Smooth muscle cell (in vitro differentiated cells): ENCODE results near the gene UGT2B10. TPM values are rescaled to one million over a fixed set of nuclear protein-coding genes. Genes with fewer than 3 reads are reported as not detected.
A peak's percentile ranks its signal among the peaks of the same experiment; 100 is the strongest.

Source experiments
- DNase-seq: peaks from one replicate; lab custom pipeline; 2025; ENCODE audit not compliant: unreplicated experiment; lab: John Stamatoyannopoulos, UW
- H2AFZ ChIP-seq: fragments of 200-600 bp; sonication (generic); 2 replicates; pipeline ENCODE4 v1.6.0; 2016; ENCODE audit warnings: antibody characterized with exemption, low read depth, mild to moderate bottlenecking
- H3F3A ChIP-seq: fragments of 200-600 bp; sonication (generic); 2 replicates; pipeline ENCODE4 v1.6.0; 2017; ENCODE audit warnings: antibody characterized with exemption, low read depth
- H3K27ac ChIP-seq: fragments of 200-600 bp; sonication (generic); 2 replicates; pipeline ENCODE4 v1.5.1; 2016; ENCODE audit warnings: low read depth, mild to moderate bottlenecking
- H3K27me3 ChIP-seq: fragments of 200-600 bp; sonication (generic); 2 replicates; pipeline ENCODE4 v1.6.1; 2016; ENCODE audit warnings: low read depth, mild to moderate bottlenecking
- H3K36me3 ChIP-seq: fragments of 200-600 bp; sonication (generic); 2 replicates; pipeline ENCODE4 v1.5.1; 2016; ENCODE audit warnings: low read depth
- H3K4me1 ChIP-seq: fragments of 200-600 bp; sonication (generic); 2 replicates; pipeline ENCODE4 v1.5.1; 2016; ENCODE audit warnings: low read depth
- H3K4me2 ChIP-seq: fragments of 200-600 bp; sonication (generic); 2 replicates; pipeline ENCODE4 v1.6.0; 2016; ENCODE audit warnings: mild to moderate bottlenecking
- H3K4me3 ChIP-seq: fragments of 200-600 bp; sonication (generic); 2 replicates; pipeline ENCODE4 v1.5.1; 2016; ENCODE audit warnings: mild to moderate bottlenecking
- H3K79me2 ChIP-seq: fragments of 200-600 bp; sonication (generic); 2 replicates; pipeline ENCODE4 v1.6.0; 2016; ENCODE audit warnings: low read depth, mild to moderate bottlenecking
- H3K9ac ChIP-seq: fragments of 200-600 bp; sonication (generic); 2 replicates; pipeline ENCODE4 v1.6.0; 2016; ENCODE audit warnings: low read depth
- H3K9me3 ChIP-seq: fragments of 200-600 bp; sonication (generic); replicated peaks from 2 replicates; pipeline ENCODE4 v1.5.1; 2016; ENCODE audit warnings: low read depth
- H4K20me1 ChIP-seq: fragments of 200-600 bp; sonication (generic); 2 replicates; pipeline ENCODE4 v1.6.0; 2016; ENCODE audit warnings: low read depth
- WGBS: methylation state at CpG from one replicate; pipeline ENCODE4 v1.1.7; 2016; ENCODE audit warnings: low lambda C conversion rate; 5-methylcytosine and 5-hydroxymethylcytosine counted together
- polyA plus RNA-seq: library from polyadenylated mRNA; unstranded; fragments of >200 nt; fragmentation: Nextera tagmentation; extraction: Ambion mirVana; gene quantifications from 2 replicates; pipeline ENCODE4 v1.2.1, GENCODE V29; 2016
- total RNA-seq: library from RNA; depleted of rRNA; stranded (reverse); fragments of >200 nt; gene quantifications from 2 replicates; pipeline ENCODE4 v1.2.3, GENCODE V29; 2014
- TF ChIP-seq, protein P1 (sequence below): fragments of 200-600 bp; sonication (generic); IDR thresholded peaks from 2 replicates; pipeline ENCODE4 v1.5.1; 2017; ENCODE audit warnings: borderline replicate concordance, mild to moderate bottlenecking, antibody characterized with exemption; ENCODE audit not compliant: insufficient read depth, poor library complexity, severe bottlenecking

Gene UGT2B10
- total and polyA plus RNA-seq, 2 experiments from 2014 or later = not detected

DNA sequence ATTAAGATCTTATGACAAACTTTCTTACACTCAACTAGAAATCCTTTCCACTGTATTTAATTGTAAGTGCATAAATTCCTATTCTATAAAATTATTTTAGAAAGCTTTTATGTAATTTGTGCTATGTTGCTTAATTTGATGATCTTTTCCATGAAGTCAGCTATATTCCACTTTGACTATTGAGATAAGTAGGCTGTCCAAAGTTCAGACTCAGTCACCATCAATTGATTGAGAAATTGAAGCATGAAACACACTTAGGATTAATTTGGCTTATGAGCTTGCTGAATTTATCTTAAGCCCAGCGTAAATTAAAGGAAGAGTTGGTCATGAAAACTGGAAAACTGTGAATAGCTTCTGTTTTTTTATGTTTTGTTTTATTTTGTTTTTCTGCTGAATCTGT is 18.7 kb upstream of the UGT2B10 start:
- H3K27me3 ChIP-seq = no peaks in the 10 kb centered on the region
- H3F3A ChIP-seq = no peaks in the 10 kb centered on the region
- H3K9me3 ChIP-seq = no peaks in the 10 kb centered on the region
- H4K20me1 ChIP-seq = no peaks in the 10 kb centered on the region
- H3K4me3 ChIP-seq = no peak overlapping the region
- no peak overlapping the region for H3K27ac ChIP-seq
- H3K4me2 ChIP-seq = no peak overlapping the region
- DNase-seq = no peak
- 57% methylated on average over 1 of the region's 1 CpG for WGBS
- no peaks in the 10 kb centered on the region for H3K4me1 ChIP-seq
- no peaks in the 10 kb centered on the region for H3K79me2 ChIP-seq
- H2AFZ ChIP-seq = peak overlapping the region; percentile 78
- TF ChIP-seq, protein P1, sequence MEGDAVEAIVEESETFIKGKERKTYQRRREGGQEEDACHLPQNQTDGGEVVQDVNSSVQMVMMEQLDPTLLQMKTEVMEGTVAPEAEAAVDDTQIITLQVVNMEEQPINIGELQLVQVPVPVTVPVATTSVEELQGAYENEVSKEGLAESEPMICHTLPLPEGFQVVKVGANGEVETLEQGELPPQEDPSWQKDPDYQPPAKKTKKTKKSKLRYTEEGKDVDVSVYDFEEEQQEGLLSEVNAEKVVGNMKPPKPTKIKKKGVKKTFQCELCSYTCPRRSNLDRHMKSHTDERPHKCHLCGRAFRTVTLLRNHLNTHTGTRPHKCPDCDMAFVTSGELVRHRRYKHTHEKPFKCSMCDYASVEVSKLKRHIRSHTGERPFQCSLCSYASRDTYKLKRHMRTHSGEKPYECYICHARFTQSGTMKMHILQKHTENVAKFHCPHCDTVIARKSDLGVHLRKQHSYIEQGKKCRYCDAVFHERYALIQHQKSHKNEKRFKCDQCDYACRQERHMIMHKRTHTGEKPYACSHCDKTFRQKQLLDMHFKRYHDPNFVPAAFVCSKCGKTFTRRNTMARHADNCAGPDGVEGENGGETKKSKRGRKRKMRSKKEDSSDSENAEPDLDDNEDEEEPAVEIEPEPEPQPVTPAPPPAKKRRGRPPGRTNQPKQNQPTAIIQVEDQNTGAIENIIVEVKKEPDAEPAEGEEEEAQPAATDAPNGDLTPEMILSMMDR = no peak
- no peaks in the 10 kb centered on the region for H3K36me3 ChIP-seq
- no peak overlapping the region for H3K9ac ChIP-seq

DNA sequence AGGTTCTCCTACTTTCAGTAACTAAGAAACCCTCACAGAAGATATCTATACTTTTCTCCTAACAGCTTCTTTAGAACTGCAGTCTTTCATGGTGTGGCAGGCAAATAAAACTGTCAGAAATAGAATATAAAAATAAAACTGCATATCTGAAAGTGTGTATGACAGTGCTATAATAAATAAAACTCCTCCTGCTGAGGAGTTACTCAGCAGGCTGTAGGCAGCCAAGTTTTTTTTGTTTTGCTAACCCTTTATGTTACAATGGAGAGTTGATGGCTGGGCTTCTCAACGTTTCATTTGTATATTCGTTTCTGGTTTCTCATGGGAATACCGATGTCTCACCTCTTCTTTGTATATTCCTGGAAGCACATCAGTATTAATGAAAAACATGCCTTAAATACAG is 18.2 kb upstream of the UGT2B10 start:
- Histone ChIP-seq H3K4me2 (no peak overlapping the region), H2AFZ (peak overlapping the region; percentile 78), H3K4me1 (no peaks in the 10 kb centered on the region), H4K20me1 (no peaks in the 10 kb centered on the region), H3K36me3 (no peaks in the 10 kb centered on the region), H3F3A (no peaks in the 10 kb centered on the region), H3K9ac (no peak overlapping the region), H3K9me3 (no peaks in the 10 kb centered on the region), H3K27me3 (no peaks in the 10 kb centered on the region), H3K79me2 (no peaks in the 10 kb centered on the region), H3K4me3 (no peak overlapping the region), H3K27ac (no peak overlapping the region)
- WGBS = 33% methylated on average over 3 of the region's 3 CpGs
- TF ChIP-seq, protein P1 = no peak
- no peak for DNase-seq

DNA sequence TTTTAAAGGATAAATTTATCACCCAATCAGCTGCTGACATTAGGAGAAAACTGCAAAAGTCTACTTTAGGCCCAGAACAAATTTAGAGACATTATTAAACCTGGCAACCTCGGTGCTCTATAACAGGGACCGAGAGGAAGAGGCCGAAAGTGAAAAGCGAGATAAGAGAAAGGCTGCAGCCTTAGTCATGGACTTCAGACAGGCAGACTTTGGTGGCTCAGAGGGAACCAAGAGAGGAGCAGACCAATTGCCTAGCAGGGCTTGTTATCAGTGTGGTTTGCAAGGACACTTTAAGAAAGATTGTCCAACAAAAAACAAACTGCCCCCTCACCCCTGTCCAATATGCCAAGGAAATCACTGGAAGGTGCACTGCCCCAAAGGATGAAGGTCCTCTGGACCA is 12.8 kb upstream of the UGT2B10 start:
- no peaks in the 10 kb centered on the region for H3K9me3 ChIP-seq
- H3K4me1 ChIP-seq = no peaks in the 10 kb centered on the region
- H3K4me3 ChIP-seq = no peak overlapping the region
- H3K36me3 ChIP-seq = no peaks in the 10 kb centered on the region
- no peaks in the 10 kb centered on the region for H4K20me1 ChIP-seq
- no peaks in the 10 kb centered on the region for H3K27me3 ChIP-seq
- H3K4me2 ChIP-seq = no peak overlapping the region
- no peaks in the 10 kb centered on the region for H3F3A ChIP-seq
- no peak overlapping the region for H3K9ac ChIP-seq
- no peaks in the 10 kb centered on the region for H3K79me2 ChIP-seq
- DNase-seq = no peak
- TF ChIP-seq, protein P1 = no peak
- no peak overlapping the region for H2AFZ ChIP-seq
- H3K27ac ChIP-seq = no peak overlapping the region
- WGBS = 30% methylated on average over 4 of the region's 4 CpGs

DNA sequence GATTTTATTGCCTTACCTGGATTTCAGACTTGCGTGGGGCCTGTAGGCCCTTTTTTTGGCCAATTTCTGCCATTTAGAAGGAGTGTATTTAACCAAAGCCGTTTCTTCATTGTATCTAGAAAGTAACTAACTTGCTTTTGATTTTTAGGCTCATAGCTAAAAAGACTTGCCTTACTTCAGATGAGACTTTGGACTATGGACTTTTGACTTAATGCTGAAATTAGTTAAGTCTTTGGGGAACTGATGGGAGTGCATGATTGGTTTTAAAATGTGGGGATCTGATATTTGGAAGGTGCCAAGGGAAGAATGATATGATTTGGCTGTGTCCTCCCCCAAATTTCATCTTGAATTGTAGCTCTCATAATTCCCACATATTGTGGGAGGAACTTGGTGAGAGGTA is 7.7 kb upstream of the UGT2B10 start:
- Histone ChIP-seq H3K4me1 (no peaks in the 10 kb centered on the region), H3K79me2 (no peaks in the 10 kb centered on the region), H3K27ac (no peak overlapping the region), H3K4me2 (no peak overlapping the region), H3K36me3 (no peaks in the 10 kb centered on the region), H3K27me3 (no peaks in the 10 kb centered on the region), H4K20me1 (no peaks in the 10 kb centered on the region), H3F3A (no peaks in the 10 kb centered on the region), H2AFZ (no peak overlapping the region), H3K9me3 (no peaks in the 10 kb centered on the region), H3K9ac (no peak overlapping the region), H3K4me3 (no peak overlapping the region)
- 43% methylated on average over 2 of the region's 2 CpGs for WGBS
- no peak for DNase-seq
- TF ChIP-seq, protein P1 = no peak
